ENCODE data around the gene CD40.

CD40 gene

GRCh38 chr20:46123482-46124245 is 5.5 kb downstream of the CD40 start:
- DNase-seq = no peak

- no peak for DNase-seq
Observed at GRCh38 chr20:46126440-46127056, 8.4 kb downstream of the CD40 start.

- DNase-seq = no peak
Observed at GRCh38 chr20:46127396-46128010, 9.4 kb downstream of the CD40 start.

GRCh38 chr20:46128310-46129151 is 10.4 kb downstream of the CD40 start:
- no peak for DNase-seq

GRCh38 chr20:46129955-46130481 is 11.9 kb downstream of the CD40 start:
- DNase-seq = no peak

- no peak for DNase-seq
Observed at GRCh38 chr20:46130534-46130933, 12.4 kb downstream of the CD40 start.

GRCh38 chr20:46131396-46131795 is 13.3 kb downstream of the CD40 start:
- no peak for DNase-seq

GRCh38 chr20:46132705-46133120 is 14.6 kb downstream of the CD40 start:
- peak; percentile 9 to 22 (median 18) for DNase-seq

- DNase-seq = no peak
Observed at GRCh38 chr20:46133886-46134654, 16.0 kb downstream of the CD40 start.

GRCh38 chr20:46134716-46135115 is 16.6 kb downstream of the CD40 start:
- DNase-seq = no peak

- DNase-seq = no peak
Observed at GRCh38 chr20:46135856-46136633, 17.9 kb downstream of the CD40 start.

- no peak for DNase-seq
Observed at GRCh38 chr20:46137816-46138215, 19.7 kb downstream of the CD40 start.

GRCh38 chr20:46139266-46139889 is 21.3 kb downstream of the CD40 start:
- no peak for DNase-seq

GRCh38 chr20:46139908-46140482 is 21.9 kb downstream of the CD40 start:
- DNase-seq = no peak

- DNase-seq = no peak
Observed at GRCh38 chr20:46142124-46142523, 24.0 kb downstream of the CD40 start.

- DNase-seq = no peak
Observed at GRCh38 chr20:46144432-46145025, 26.4 kb downstream of the CD40 start.

GRCh38 chr20:46145713-46146112 is 27.6 kb downstream of the CD40 start:
- no peak for DNase-seq

GRCh38 chr20:46148313-46149208 is 30.4 kb downstream of the CD40 start:
- DNase-seq = no peak

GRCh38 chr20:46150943-46151342 is 32.8 kb downstream of the CD40 start:
- DNase-seq = no peak
